LNCaP clone FGC (cell line): ENCODE results near the gene TMPRSS9.
"Not testable (repeated sequence)": the region's sequence is repeated elsewhere in the genome, so short reads cannot be mapped to it uniquely, and the experiment has no call there.

Experiments used
- DNase-seq: peaks from one replicate; pipeline ENCODE4 v3.0.0-alpha.2; 2011; ENCODE audit warnings: low read depth
- H3K4me3 ChIP-seq: 2 replicates; pipeline ENCODE4 v1.5.1; 2011; ENCODE audit warnings: mild to moderate bottlenecking, low read depth, low read length, control low read depth
- CTCF ChIP-seq: IDR thresholded peaks from 2 replicates; pipeline ENCODE4 v1.5.1; 2012; ENCODE audit warnings: mild to moderate bottlenecking; ENCODE audit not compliant: control insufficient read depth, insufficient read depth; ENCODE audit errors: extremely low read depth

TMPRSS9 gene

DNA sequence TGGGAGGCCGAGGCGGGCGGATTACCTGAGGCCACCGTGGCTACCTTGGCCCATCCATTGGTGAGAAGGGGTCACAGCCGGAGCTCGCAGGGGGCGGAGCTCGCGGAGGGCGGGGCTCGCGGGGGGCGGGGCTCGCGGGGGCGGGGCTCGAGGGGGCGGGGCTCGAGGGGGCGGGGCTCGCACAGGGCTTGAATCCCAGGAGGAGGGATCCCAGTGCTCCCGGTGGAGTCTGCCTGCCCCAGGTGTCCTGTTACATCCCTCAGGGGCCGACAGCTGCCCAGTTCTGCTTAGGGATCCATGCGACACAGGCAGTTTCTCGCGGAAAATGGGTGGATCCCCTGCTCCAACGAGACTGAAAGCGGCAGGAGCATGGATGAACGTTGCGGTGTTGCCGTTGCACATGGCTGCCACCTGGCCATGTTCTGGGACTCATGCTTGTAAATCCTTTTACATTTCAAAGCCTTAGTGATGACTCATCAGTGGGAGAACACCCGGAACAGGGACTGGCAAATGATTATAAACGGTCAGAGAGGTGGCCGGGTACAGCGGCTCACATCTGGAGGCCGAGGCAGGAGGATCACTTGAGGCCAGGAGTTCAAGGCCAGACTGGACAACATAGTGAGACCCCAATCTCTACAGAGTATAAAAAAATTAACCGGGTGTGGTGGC, 25.1 kb downstream of the TMPRSS9 start:
- peak; percentile 59 for DNase-seq
- no peak overlapping the region for H3K4me3 ChIP-seq
- TF ChIP-seq CTCF = no peak

DNA sequence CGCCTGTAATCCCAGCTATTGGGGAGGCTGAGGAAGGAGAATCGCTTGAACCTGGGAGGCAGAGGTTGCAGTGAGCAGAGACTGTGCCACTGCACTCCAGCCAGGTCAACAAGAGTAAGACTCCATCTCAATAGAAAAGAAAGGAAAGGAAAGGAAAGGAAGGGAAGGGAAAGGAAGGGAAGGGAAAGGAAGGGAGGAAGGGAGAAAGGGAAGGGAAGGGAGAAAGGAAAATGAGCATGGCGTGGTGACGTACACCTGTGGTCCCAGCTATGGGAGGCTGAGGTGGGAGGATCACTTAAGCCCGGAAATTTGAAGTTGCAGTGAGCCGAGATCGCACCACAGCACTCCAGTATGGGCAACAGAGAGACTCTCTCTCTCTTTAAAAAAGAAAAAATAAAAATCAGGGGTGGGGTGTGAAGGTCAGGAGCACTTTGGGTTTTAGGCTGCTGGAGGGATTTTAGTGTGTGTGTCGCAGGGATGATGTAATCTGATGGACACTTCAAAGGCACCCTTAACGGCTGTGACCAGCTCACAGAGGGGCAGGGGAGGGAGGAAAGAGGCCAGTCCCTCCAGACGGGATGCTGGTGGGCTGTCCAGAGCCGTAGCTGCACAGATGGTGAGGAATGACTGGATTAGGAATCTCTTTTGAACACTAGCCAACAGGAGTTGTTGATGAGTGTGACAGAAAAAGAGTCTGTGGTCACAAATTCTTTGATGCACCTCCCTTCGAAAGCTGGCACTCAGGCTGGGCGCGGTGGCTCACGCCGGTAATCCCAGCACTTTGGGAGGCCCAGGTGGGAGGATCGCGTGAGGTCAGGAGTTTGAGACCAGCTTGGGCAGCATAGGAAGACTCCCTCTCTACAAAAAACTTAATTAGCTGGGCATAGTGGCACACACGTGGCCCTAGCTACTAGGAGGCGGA, 27.6 kb downstream of the TMPRSS9 start:
- no peak for TF ChIP-seq CTCF
- no peak for DNase-seq
- H3K4me3 ChIP-seq = no peak overlapping the region

- no peak overlapping the region for H3K4me3 ChIP-seq
- no peak for TF ChIP-seq CTCF
- no peak for DNase-seq
Observed at GRCh38 chr19:2389594-2389993, 29.5 kb downstream of the TMPRSS9 start.

DNA sequence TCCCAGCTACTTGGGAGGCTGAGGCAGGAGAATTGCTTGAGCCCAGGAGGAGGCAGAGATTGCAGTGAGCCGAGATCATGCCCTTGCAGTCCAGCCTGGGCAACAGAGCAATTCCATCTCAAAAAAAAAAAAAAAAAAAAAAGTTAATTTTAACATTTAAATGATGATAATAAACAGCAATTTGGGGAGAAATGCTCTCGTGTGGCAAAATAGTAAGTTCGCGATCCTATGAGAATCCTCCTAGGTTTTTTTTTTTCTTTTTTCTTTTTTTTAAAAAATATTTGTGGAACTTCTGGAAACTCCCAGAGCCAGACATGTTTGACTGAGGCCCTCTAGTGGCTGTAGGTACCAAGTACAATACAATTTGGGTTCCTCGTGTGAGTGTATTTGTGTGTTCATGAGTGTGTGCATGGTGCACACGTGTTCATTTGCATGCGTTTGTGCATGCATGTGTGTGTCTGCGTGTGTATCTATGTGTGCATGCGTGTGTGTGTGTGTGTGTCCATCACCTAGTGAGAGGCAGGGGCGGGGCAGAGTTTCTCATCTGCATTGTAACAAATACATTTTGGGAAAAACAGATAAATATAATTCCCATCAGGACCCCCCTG, 31.2 kb downstream of the TMPRSS9 start:
- TF ChIP-seq CTCF = peak; percentile 68
- DNase-seq = peak; percentile 45
- H3K4me3 ChIP-seq = no peak overlapping the region

- no peak overlapping the region for H3K4me3 ChIP-seq
- no peak for DNase-seq
- TF ChIP-seq CTCF = no peak
Observed at GRCh38 chr19:2392366-2392765, 32.3 kb downstream of the TMPRSS9 start.

GRCh38 chr19:2392899-2393298, 32.8 kb downstream of the TMPRSS9 start:
- not testable (repeated sequence) for H3K4me3 ChIP-seq, DNase-seq

DNA sequence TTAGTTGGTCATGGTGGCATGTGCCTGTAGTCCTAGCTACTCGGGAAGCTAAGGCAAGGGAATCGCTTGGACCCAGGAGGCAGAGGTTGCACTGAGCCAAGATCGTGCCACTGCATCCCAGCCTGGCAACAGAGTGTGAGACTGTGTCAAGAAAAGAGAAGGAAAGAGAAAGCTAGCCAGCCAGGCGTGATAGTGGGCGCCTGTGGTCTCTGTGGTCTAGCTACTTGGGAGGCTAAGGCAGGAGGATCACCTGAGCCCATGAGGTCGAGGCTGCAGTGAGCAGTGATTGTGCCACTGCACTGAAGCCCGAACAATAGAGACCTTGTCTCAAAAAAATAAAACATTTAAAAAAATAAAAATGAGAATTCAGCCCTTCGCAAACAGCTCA, 34.0 kb downstream of the TMPRSS9 start:
- no peak for DNase-seq
- TF ChIP-seq CTCF = no peak
- H3K4me3 ChIP-seq = no peak overlapping the region
